Measurements from ENCODE around the gene BABAM1. TPM values are rescaled to one million over a fixed set of nuclear protein-coding genes. Genes with fewer than 3 reads are reported as not detected.
A peak's percentile ranks its signal among the peaks of the same experiment; 100 is the strongest.

Gene BABAM1
- total RNA-seq, 3 donors from 2014 or later = 124 to 130 (median 128) TPM

- H3K4me3 Mint-ChIP-seq = no peak overlapping the region
- peaks cover 2% of the 10 kb centered on the region for H3K27me3 Mint-ChIP-seq (ENCODE audit: low read depth)
- DNase-seq (no peak), ATAC-seq (no peak)
- peaks cover 13% of the 10 kb centered on the region for H3K4me1 Mint-ChIP-seq (ENCODE audit: low read depth)
- H3K36me3 Mint-ChIP-seq (ENCODE audit: insufficient read depth) = no peaks in the 10 kb centered on the region
- H3K9me3 Mint-ChIP-seq = no peaks in the 10 kb centered on the region
Measured at GRCh38 chr19:17325881-17326594, 58.8 kb downstream of the BABAM1 start.

GRCh38 chr19:17326595-17326966 is 59.3 kb downstream of the BABAM1 start:
- ATAC-seq (no peak), DNase-seq (no peak)
- Mint-ChIP-seq H3K36me3 (ENCODE audit: insufficient read depth) (no peaks in the 10 kb centered on the region), H3K9me3 (no peaks in the 10 kb centered on the region), H3K4me3 (no peak overlapping the region), H3K4me1 (ENCODE audit: low read depth) (peaks cover 13% of the 10 kb centered on the region), H3K27me3 (ENCODE audit: low read depth) (peaks cover 2% of the 10 kb centered on the region)

- Mint-ChIP-seq H3K36me3 (ENCODE audit: insufficient read depth) (no peaks in the 10 kb centered on the region), H3K27me3 (ENCODE audit: low read depth) (peaks cover 2% of the 10 kb centered on the region), H3K4me3 (peak overlapping the region; percentile 20), H3K9me3 (no peaks in the 10 kb centered on the region), H3K4me1 (ENCODE audit: low read depth) (peaks cover 13% of the 10 kb centered on the region)
- DNase-seq = no peak
- no peak for ATAC-seq
Measured at GRCh38 chr19:17327068-17327653, 59.9 kb downstream of the BABAM1 start.

GRCh38 chr19:17327654-17328516 is 60.6 kb downstream of the BABAM1 start:
- Mint-ChIP-seq H3K4me3 (peak overlapping the region; percentile 75), H3K27me3 (ENCODE audit: low read depth) (peaks cover 2% of the 10 kb centered on the region), H3K36me3 (ENCODE audit: insufficient read depth) (no peaks in the 10 kb centered on the region), H3K9me3 (no peaks in the 10 kb centered on the region), H3K4me1 (ENCODE audit: low read depth) (peaks cover 10% of the 10 kb centered on the region)
- ATAC-seq (peak; percentile 64 to 66), DNase-seq (peak; percentile 50)

Other genes starting within 250 kb of the BABAM1 start
- under 1 TPM in 2 of 3 donors, not detected in 1; 0.18 to 0.37 TPM for gene CPAMD8, start 240.6 kb upstream of the BABAM1 start, total RNA-seq
- 10 to 100 TPM; 21.5 to 29.3 (median 28.3) TPM for gene HAUS8, start 192.0 kb upstream of the BABAM1 start, total RNA-seq
- 100 to 1,000 TPM in 1 of 3 donors, 10 to 100 TPM in 2; 82.6 to 104 (median 91.4) TPM for gene MYO9B, start 191.7 kb upstream of the BABAM1 start, total RNA-seq
- gene USE1, start 52.1 kb upstream of the BABAM1 start, total RNA-seq = 10 to 100 TPM; 35.9 to 47.3 (median 46.6) TPM
- gene OCEL1, start 41.2 kb upstream of the BABAM1 start, total RNA-seq = 1 to 10 TPM; 5.0 to 8.0 (median 5.4) TPM
- 10 to 100 TPM; 10.1 to 14.4 (median 13.6) TPM for gene NR2F6, start 21.5 kb upstream of the BABAM1 start, total RNA-seq
- gene USHBP1, start 2.7 kb upstream of the BABAM1 start, total RNA-seq = under 1 TPM in 1 of 3 donors, not detected in 2; 0.19 TPM
- 10 to 100 TPM in 2 of 3 donors, 1 to 10 TPM in 1; 7.6 to 19.0 (median 18.1) TPM for gene ANKLE1, start 14.5 kb downstream of the BABAM1 start, total RNA-seq
- gene ABHD8, start 36.0 kb downstream of the BABAM1 start, total RNA-seq = 1 to 10 TPM; 3.6 to 4.5 (median 3.7) TPM
- gene MRPL34, start 38.4 kb downstream of the BABAM1 start, total RNA-seq = 100 to 1,000 TPM; 111 to 137 (median 126) TPM
- gene DDA1, start 42.1 kb downstream of the BABAM1 start, total RNA-seq = 10 to 100 TPM; 53.1 to 58.1 (median 53.4) TPM
- gene ANO8, start 67.4 kb downstream of the BABAM1 start, total RNA-seq = 1 to 10 TPM; 2.8 to 3.0 (median 2.9) TPM
- 100 to 1,000 TPM in 2 of 3 donors, 10 to 100 TPM in 1; 96.4 to 122 (median 106) TPM for gene GTPBP3, start 70.1 kb downstream of the BABAM1 start, total RNA-seq
- gene PLVAP, start 109.9 kb downstream of the BABAM1 start, total RNA-seq = under 1 TPM in 1 of 3 donors, not detected in 2; 0.18 TPM
- gene CCDC194, start 126.8 kb downstream of the BABAM1 start, total RNA-seq = under 1 TPM; 0.24 to 0.53 (median 0.46) TPM
- 100 to 1,000 TPM in 2 of 3 donors, 10 to 100 TPM in 1; 85.9 to 120 (median 105) TPM for gene BST2, start 138.2 kb downstream of the BABAM1 start, total RNA-seq
- gene MVB12A, start 152.6 kb downstream of the BABAM1 start, total RNA-seq = 10 to 100 TPM; 37.3 to 43.3 (median 38.6) TPM
- gene TMEM221, start 181.2 kb downstream of the BABAM1 start, total RNA-seq = not detected
- not detected for gene NXNL1, start 193.5 kb downstream of the BABAM1 start, total RNA-seq
- 1 to 10 TPM; 1.5 to 2.1 (median 2.0) TPM for gene SLC27A1, start 203.1 kb downstream of the BABAM1 start, total RNA-seq
- gene PGLS, start 244.2 kb downstream of the BABAM1 start, total RNA-seq = 10 to 100 TPM; 59.4 to 61.6 (median 60.9) TPM

Data from activated T-cell treated with anti-CD3 and anti-CD28 coated beads, Interleukin-2, amount 50 U/mL, for 4 hours (primary cell).